HUES64 (cell line): ENCODE data around the gene SELENOF.
"Not testable (repeated sequence)": the region's sequence is repeated elsewhere in the genome, so short reads cannot be mapped to it uniquely, and the experiment has no call there.

Experiments used
- H3K27ac ChIP-seq: 2 replicates; pipeline ENCODE4 v1.7.0; 2013; ENCODE audit warnings: low read depth, low read length, inconsistent platforms
- H3K27me3 ChIP-seq: 2 replicates; pipeline ENCODE4 v1.6.1; 2013; ENCODE audit warnings: mild to moderate bottlenecking, low read length; ENCODE audit not compliant: insufficient read depth
- H3K36me3 ChIP-seq: 2 replicates; pipeline ENCODE4 v1.6.1; 2013; ENCODE audit warnings: mild to moderate bottlenecking, low read length; ENCODE audit not compliant: insufficient read depth
- H3K4me1 ChIP-seq: 2 replicates; pipeline ENCODE4 v1.6.1; 2013; ENCODE audit warnings: mild to moderate bottlenecking, low read length, moderate library complexity; ENCODE audit not compliant: insufficient read depth
- H3K4me3 ChIP-seq: 2 replicates; pipeline ENCODE4 v1.5.1; 2013; ENCODE audit warnings: mild to moderate bottlenecking, low read length, moderate library complexity
- H3K9ac ChIP-seq: 2 replicates; pipeline ENCODE4 v1.6.1; 2013; ENCODE audit warnings: mild to moderate bottlenecking, low read depth, low read length
- H3K9me3 ChIP-seq: 2 replicates; pipeline ENCODE4 v1.6.1; 2013; ENCODE audit warnings: low read depth, low read length; ENCODE audit not compliant: insufficient read depth
- WGBS: fragments of 150-250, 120-280 bp; methylation state at CpG from one replicate; pipeline ENCODE4 v1.1.7; 2013; ENCODE audit warnings: missing lambda C conversion rate; 5-methylcytosine and 5-hydroxymethylcytosine counted together

Gene SELENOF

DNA sequence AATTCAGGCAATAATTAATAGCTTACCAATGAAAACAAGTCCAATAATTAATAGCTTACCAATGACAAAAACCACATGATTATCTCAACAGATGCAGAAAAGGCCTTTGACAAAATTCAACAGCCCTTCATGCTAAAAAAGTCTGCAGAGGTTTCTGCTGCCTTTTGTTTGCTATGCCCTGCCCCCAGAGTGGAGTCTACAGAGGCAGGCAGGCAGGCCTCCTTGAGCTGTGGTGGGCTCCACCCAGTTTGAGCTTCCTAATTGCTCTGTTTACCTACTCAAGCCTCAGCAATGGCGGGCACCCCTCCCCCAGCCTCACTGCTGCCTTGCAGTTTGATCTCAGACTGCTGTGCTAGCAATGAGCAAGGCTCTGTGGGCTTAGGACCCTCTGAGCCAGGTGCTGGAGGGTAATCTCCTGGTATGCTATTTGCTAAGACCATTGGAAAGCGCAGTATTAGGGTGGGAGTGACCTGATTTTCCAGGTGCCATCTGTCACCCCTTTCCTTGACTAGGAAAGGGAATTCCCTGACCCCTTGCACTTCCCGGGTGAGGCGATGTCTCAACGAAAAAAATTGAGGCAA, 96.6 kb downstream of the SELENOF start:
- not testable (repeated sequence) for H3K27me3 ChIP-seq, H3K36me3 ChIP-seq, H3K27ac ChIP-seq, H3K9me3 ChIP-seq, H3K9ac ChIP-seq, H3K4me1 ChIP-seq
- peak overlapping the region; percentile 25; the same call in 1 of the 2 replicates for H3K4me3 ChIP-seq
- 65% methylated on average over 4 of the region's 5 CpGs for WGBS

DNA sequence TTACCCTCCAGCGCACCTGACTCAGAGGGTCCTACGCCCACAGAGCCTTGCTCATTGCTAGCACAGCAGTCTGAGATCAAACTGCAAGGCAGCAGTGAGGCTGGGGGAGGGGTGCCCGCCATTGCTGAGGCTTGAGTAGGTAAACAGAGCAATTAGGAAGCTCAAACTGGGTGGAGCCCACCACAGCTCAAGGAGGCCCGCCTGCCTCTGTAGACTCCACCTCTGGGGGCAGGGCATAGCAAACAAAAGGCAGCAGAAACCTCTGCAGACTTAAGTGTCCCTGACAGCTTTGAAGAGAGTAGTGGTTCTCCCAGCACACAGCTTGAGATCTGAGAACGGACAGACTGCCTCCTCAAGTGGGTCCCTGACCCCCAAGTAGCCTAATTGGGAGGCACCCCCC, 99.8 kb downstream of the SELENOF start:
- not testable (repeated sequence) for H3K36me3 ChIP-seq, H3K27ac ChIP-seq, H3K4me1 ChIP-seq, H3K4me3 ChIP-seq, H3K9ac ChIP-seq, H3K9me3 ChIP-seq, H3K27me3 ChIP-seq
- WGBS: 62% methylated on average over 4 of the region's 5 CpGs
